ENCODE measurements around the gene NLRP3. TPM values are rescaled to one million over a fixed set of nuclear protein-coding genes. Genes with fewer than 3 reads are reported as not detected.

The NLRP3 gene
- total RNA-seq, 1 donor from 2014 or later = 7.4 TPM

DNA sequence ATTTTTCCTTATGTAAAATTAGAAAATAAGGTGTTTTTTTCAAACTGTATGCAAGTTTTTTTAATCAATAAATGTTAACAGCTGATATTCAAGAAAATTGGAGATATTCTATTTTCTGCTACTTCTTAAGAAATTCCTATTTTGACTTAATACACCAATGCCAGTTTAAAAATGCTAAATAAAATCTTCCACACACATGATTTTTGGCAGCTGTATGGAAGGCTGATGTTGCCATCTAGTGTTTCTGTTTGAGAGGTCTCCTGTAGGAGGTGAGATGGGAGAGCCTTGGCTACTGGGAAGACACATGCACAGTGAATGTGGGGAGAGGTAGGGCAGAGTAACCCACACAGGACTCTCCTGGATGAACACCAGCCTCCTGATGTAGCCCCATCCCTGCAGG lies 71.1 kb downstream of the NLRP3 start:
- TF ChIP-seq, protein P1, sequence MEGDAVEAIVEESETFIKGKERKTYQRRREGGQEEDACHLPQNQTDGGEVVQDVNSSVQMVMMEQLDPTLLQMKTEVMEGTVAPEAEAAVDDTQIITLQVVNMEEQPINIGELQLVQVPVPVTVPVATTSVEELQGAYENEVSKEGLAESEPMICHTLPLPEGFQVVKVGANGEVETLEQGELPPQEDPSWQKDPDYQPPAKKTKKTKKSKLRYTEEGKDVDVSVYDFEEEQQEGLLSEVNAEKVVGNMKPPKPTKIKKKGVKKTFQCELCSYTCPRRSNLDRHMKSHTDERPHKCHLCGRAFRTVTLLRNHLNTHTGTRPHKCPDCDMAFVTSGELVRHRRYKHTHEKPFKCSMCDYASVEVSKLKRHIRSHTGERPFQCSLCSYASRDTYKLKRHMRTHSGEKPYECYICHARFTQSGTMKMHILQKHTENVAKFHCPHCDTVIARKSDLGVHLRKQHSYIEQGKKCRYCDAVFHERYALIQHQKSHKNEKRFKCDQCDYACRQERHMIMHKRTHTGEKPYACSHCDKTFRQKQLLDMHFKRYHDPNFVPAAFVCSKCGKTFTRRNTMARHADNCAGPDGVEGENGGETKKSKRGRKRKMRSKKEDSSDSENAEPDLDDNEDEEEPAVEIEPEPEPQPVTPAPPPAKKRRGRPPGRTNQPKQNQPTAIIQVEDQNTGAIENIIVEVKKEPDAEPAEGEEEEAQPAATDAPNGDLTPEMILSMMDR (conservative IDR thresholded peaks at IDR 0.05; ENCODE audit: low read depth, low read length) = peak; percentile 65
- peak; percentile 13 for DNase-seq (ENCODE audit: low read depth)
- no peak overlapping the region for H3K4me3 ChIP-seq (ENCODE audit: low read depth, low read length)

DNA sequence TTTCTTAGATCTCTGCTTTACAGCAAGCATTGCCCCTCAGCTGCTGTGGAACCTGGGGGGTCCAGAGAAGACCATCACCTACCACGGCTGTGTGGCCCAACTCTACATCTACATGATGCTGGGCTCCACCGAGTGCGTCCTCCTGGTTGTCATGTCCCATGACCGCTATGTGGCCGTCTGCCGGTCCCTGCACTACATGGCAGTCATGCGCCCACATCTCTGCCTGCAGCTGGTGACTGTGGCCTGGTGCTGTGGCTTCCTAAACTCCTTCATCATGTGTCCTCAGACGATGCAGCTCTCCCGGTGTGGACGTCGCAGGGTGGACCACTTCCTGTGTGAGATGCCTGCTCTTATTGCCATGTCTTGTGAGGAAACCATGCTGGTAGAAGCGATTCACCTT lies 75.4 kb downstream of the NLRP3 start:
- TF ChIP-seq, protein P1 (conservative IDR thresholded peaks at IDR 0.05; ENCODE audit: low read depth, low read length) = no peak
- no peak for DNase-seq (ENCODE audit: low read depth)
- no peak overlapping the region for H3K4me3 ChIP-seq (ENCODE audit: low read depth, low read length)

DNA sequence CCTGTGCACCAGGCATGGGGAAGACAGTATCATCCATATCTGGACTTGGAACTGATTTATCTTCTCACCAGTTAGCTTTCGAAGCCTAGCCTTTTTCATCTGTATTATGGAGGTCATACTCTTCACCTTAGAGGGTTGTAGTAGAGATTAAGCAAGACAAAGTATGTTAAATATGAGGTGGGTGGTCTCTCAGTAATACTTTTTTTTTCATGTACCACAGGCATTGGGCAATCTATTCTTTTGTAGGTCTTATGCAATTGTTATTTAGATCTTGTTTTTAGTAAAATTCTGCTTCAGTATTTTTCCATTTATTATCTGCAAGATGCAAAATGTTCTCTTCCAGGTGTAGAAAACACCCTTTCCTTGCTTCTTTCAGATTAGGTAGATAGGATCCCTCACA lies 77.1 kb downstream of the NLRP3 start:
- no peak for DNase-seq (ENCODE audit: low read depth)
- TF ChIP-seq, protein P1 (conservative IDR thresholded peaks at IDR 0.05; ENCODE audit: low read depth, low read length) = no peak
- no peak overlapping the region for H3K4me3 ChIP-seq (ENCODE audit: low read depth, low read length)

DNA sequence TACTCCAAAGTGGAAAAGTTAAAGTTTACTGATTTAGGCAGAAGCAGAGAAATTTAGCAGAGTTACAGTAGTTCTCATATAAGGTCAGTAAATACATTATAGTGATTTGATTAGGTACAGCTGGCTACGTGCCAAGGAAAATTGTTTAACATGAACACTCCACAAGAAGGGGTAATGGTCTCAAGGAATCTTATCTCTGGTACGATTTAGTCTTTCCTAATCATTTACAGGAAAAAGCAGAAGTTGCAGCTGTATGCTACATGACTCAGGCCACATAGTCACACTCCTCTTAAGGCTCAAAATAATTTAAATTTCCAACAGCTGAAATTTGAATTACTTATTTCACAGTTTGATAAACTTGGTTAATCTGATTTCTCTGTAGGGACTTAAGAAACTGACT lies 78.8 kb downstream of the NLRP3 start:
- no peak overlapping the region for H3K4me3 ChIP-seq (ENCODE audit: low read depth, low read length)
- TF ChIP-seq, protein P1 (conservative IDR thresholded peaks at IDR 0.05; ENCODE audit: low read depth, low read length) = no peak
- DNase-seq (ENCODE audit: low read depth) = no peak

DNA sequence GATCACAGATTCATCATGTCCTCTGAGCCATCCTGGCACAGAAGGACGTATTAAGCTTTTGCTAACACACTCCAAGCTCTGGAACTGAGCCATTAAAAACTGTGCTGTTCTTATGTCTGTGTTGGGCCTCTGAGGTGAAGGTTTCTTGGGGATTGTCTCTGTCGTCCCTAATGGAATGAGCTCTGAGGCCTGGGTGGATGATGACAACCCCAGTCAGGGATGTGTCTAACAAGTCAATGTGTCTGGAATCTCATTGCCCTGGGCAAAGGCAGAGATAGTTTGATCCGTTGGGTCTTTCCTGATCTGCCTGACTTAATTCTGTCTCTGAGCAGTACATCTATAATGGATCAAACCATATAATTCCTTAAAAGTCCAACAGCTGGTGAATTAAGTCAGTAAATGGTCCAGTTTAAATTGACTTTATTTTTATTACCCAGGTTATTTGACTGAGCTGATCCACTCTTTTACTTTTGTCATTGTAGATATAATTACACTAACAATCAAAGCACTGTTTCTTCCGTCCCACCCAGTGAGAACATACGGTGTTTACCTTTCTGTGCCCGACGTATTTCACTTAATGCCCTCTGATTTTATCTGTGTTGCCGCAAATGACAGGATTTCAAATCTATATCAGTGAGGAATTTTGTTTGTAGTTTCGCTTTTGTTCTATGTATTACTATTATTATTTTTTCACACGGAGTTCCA lies 80.8 kb downstream of the NLRP3 start:
- DNase-seq (ENCODE audit: low read depth) = no peak
- no peak overlapping the region for H3K4me3 ChIP-seq (ENCODE audit: low read depth, low read length)
- TF ChIP-seq, protein P1 (conservative IDR thresholded peaks at IDR 0.05; ENCODE audit: low read depth, low read length) = no peak

Other genes with a start within 250 kb of the NLRP3 start
- 15.4 and 20.3 TPM in 2 replicates for gene ZNF124, start 244.2 kb upstream of the NLRP3 start, total RNA-seq
- gene VN1R5, start 160.1 kb upstream of the NLRP3 start, total RNA-seq = not detected in 2 replicates
- gene ZNF496, start 84.3 kb upstream of the NLRP3 start, total RNA-seq = 41.0 and 43.9 TPM in 2 replicates
- not detected in 2 replicates for gene OR2B11, start 41.9 kb downstream of the NLRP3 start, total RNA-seq
- gene OR2C3, start 120.3 kb downstream of the NLRP3 start, total RNA-seq = not detected in 2 replicates
- gene GCSAML, start 133.0 kb downstream of the NLRP3 start, total RNA-seq = not detected in 2 replicates
- not detected in 2 replicates for gene OR2G2, start 172.2 kb downstream of the NLRP3 start, total RNA-seq
- not detected in 2 replicates for gene OR2G3, start 189.4 kb downstream of the NLRP3 start, total RNA-seq